ENCODE data around the gene SFSWAP. TPM values are rescaled to one million over a fixed set of nuclear protein-coding genes. Genes with fewer than 3 reads are reported as not detected.

SFSWAP gene
- total and polyA plus RNA-seq, 8 donors, result 14.8 to 194 (median 45.2) TPM

GRCh38 chr12:131845121-131845520 is 134.2 kb downstream of the SFSWAP start:
- WGBS, 5 donors, result 86 to 96% (median 92%) methylated on average over 15 to 29 of the region's 29 CpGs
- H3K27ac ChIP-seq, result no peak overlapping the region
- no peak for DNase-seq
- H3K4me3 ChIP-seq, result no peak overlapping the region
- no peaks in the 10 kb centered on the region for H3K9me3 ChIP-seq
- intact Hi-C loops (cut with DNase I; ENCODE audit: low total_unique reads), result no loop called here
- peaks cover 0 to 9% (median 4%) of the 10 kb centered on the region in 4 donors for H3K36me3 ChIP-seq
- no peaks in the 10 kb centered on the region for H3K4me1 ChIP-seq
- TF ChIP-seq CTCF (IDR thresholded peaks at IDR 0.05) (no peak), POLR2A (IDR thresholded peaks at IDR 0.05) (no peak), POLR2AphosphoS5 (IDR thresholded peaks at IDR 0.05) (no peak), EP300 (IDR thresholded peaks at IDR 0.05) (no peak)
- H3K27me3 ChIP-seq, result no peaks in the 10 kb centered on the region

GRCh38 chr12:131847456-131847855 is 136.6 kb downstream of the SFSWAP start:
- no peak for DNase-seq
- peaks cover 0 to 8% (median 2%) of the 10 kb centered on the region in 4 donors for H3K4me1 ChIP-seq
- no peak overlapping the region for H3K27ac ChIP-seq
- intact Hi-C loops (cut with DNase I; ENCODE audit: low total_unique reads), result no loop called here
- no peak for TF ChIP-seq POLR2AphosphoS5 (IDR thresholded peaks at IDR 0.05)
- TF ChIP-seq EP300 (IDR thresholded peaks at IDR 0.05), result no peak
- TF ChIP-seq CTCF (IDR thresholded peaks at IDR 0.05), result no peak
- no peak for TF ChIP-seq POLR2A (IDR thresholded peaks at IDR 0.05)
- peaks cover 0 to 8% (median 3%) of the 10 kb centered on the region in 4 donors for H3K36me3 ChIP-seq
- H3K4me3 ChIP-seq, result no peak overlapping the region
- H3K9me3 ChIP-seq, result no peaks in the 10 kb centered on the region
- 74 to 90% (median 85%) methylated on average over 5 to 10 of the region's 10 CpGs for WGBS, 5 donors
- peaks cover 0 to 18% (median 4%) of the 10 kb centered on the region in 3 donors for H3K27me3 ChIP-seq

GRCh38 chr12:131848753-131849152 is 137.9 kb downstream of the SFSWAP start:
- intact Hi-C loops (cut with DNase I; ENCODE audit: low total_unique reads), result no loop called here
- H3K27ac ChIP-seq, result no peak overlapping the region
- peaks cover 0 to 8% (median 2%) of the 10 kb centered on the region in 4 donors for H3K4me1 ChIP-seq
- DNase-seq, result no peak
- peaks cover 0 to 8% (median 3%) of the 10 kb centered on the region in 4 donors for H3K36me3 ChIP-seq
- no peaks in the 10 kb centered on the region for H3K9me3 ChIP-seq
- no peak for TF ChIP-seq EP300 (IDR thresholded peaks at IDR 0.05)
- WGBS, 5 donors, result 82 to 88% (median 85%) methylated on average over 23 to 24 of the region's 24 CpGs
- H3K27me3 ChIP-seq, result peaks cover 0 to 29% (median 6%) of the 10 kb centered on the region in 3 donors
- no peak overlapping the region for H3K4me3 ChIP-seq

Small RNA genes lying within 50 kb of the gene (small RNA-seq; reads per million reads assigned to genes)
- gene RNA5SP377, result 0 reads per million in 4 donors
- gene RNA5SP378, result 0 reads per million in 4 donors
- 0 reads per million in 4 donors for gene RNU6-1017P

Other genes starting within 250 kb of the SFSWAP start
- 1 to 10 TPM in 3 of 5 donors, not detected in 2; 1.8 to 3.1 (median 2.2) TPM for gene MMP17, start 117.3 kb downstream of the SFSWAP start, total RNA-seq
- 1 to 10 TPM in 2 of 3 donors, under 1 TPM in 1; 0.46 to 2.7 (median 2.0) TPM for gene MMP17, start 117.3 kb downstream of the SFSWAP start, polyA plus RNA-seq
- 10 to 100 TPM; 14.3 to 45.1 (median 23.3) TPM for gene ULK1, start 183.5 kb downstream of the SFSWAP start, total RNA-seq
- gene ULK1, start 183.5 kb downstream of the SFSWAP start, polyA plus RNA-seq, result 10 to 100 TPM; 10.2 to 16.9 (median 15.5) TPM
- gene PUS1, start 218.2 kb downstream of the SFSWAP start, total RNA-seq, result 10 to 100 TPM in 3 of 5 donors, 1 to 10 TPM in 2; 3.1 to 13.9 (median 12.3) TPM
- 10 to 100 TPM; 12.6 to 26.3 (median 12.8) TPM for gene PUS1, start 218.2 kb downstream of the SFSWAP start, polyA plus RNA-seq
- gene EP400, start 238.9 kb downstream of the SFSWAP start, total RNA-seq, result 10 to 100 TPM; 21.3 to 39.8 (median 24.5) TPM
- gene EP400, start 238.9 kb downstream of the SFSWAP start, polyA plus RNA-seq, result 10 to 100 TPM in 1 of 3 donors, 1 to 10 TPM in 2; 5.2 to 12.0 (median 6.4) TPM

All from stomach (tissue), 9 donors.